Upper lobe of left lung (tissue), 4 donors: ENCODE data around the gene AK9.

Experiments used
- EP300 ChIP-seq, 4 donors: sonication (generic); formaldehyde crosslinking; IDR thresholded peaks; one replicate each; pipeline ENCODE4 v1.5.1; 2017; ENCODE audit warnings: antibody characterized with exemption in 4 of 4, control low read depth in 2 of 4
- POLR2A ChIP-seq, 4 donors: fragments of 450-650 bp; IDR thresholded peaks; one replicate each; pipeline ENCODE4 v1.5.1; 2016 to 2017; ENCODE audit warnings: antibody characterized with exemption in 4 of 4, mild to moderate bottlenecking in 2 of 4
- POLR2AphosphoS5 ChIP-seq, 2 donors: sonication (generic); formaldehyde crosslinking; IDR thresholded peaks; one replicate each; pipeline ENCODE4 v1.5.1; 2017; ENCODE audit warnings: antibody characterized with exemption in 2 of 2
- TF ChIP-seq, protein P1 (sequence below), 6 experiments: fragments of 450-650 bp in 4 of 6; fragments of 200-600 bp in 2 of 6; sonication (generic) in 2 of 6; IDR thresholded peaks; one replicate each; pipeline ENCODE4 v1.5.1; 2016 to 2019; ENCODE audit warnings: antibody characterized with exemption in 6 of 6

GRCh38 chr6:109456710-109457561 lies 234.1 kb downstream of the AK9 start:
- TF ChIP-seq, protein P1, sequence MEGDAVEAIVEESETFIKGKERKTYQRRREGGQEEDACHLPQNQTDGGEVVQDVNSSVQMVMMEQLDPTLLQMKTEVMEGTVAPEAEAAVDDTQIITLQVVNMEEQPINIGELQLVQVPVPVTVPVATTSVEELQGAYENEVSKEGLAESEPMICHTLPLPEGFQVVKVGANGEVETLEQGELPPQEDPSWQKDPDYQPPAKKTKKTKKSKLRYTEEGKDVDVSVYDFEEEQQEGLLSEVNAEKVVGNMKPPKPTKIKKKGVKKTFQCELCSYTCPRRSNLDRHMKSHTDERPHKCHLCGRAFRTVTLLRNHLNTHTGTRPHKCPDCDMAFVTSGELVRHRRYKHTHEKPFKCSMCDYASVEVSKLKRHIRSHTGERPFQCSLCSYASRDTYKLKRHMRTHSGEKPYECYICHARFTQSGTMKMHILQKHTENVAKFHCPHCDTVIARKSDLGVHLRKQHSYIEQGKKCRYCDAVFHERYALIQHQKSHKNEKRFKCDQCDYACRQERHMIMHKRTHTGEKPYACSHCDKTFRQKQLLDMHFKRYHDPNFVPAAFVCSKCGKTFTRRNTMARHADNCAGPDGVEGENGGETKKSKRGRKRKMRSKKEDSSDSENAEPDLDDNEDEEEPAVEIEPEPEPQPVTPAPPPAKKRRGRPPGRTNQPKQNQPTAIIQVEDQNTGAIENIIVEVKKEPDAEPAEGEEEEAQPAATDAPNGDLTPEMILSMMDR (IDR thresholded peaks at IDR 0.05): no peak
- no peak for TF ChIP-seq EP300 (IDR thresholded peaks at IDR 0.05)
- peak; percentile 39 to 82 for TF ChIP-seq POLR2AphosphoS5 (IDR thresholded peaks at IDR 0.05)
- peak in 2 of 4 donors; percentile 52 to 61 for TF ChIP-seq POLR2A (IDR thresholded peaks at IDR 0.05)
